Stimulated activated CD4-positive, alpha-beta T cell treated with anti-CD3 and anti-CD28 coated beads, Interleukin-4, amount 100 ng/mL, for 4 hours (primary cell): Measurements from ENCODE around the gene MICAL2.

Source experiments
- DNase-seq, 2 experiments: peaks; one replicate each; pipeline ENCODE4 v3.0.0-alpha.2; 2020

The MICAL2 gene

GRCh38 chr11:12238420-12238819, 128.0 kb downstream of the MICAL2 start:
- no peak for DNase-seq

GRCh38 chr11:12239396-12239795, 129.0 kb downstream of the MICAL2 start:
- DNase-seq: no peak

- no peak for DNase-seq
Observed at GRCh38 chr11:12239804-12240371, 129.5 kb downstream of the MICAL2 start.

- no peak for DNase-seq
Observed at GRCh38 chr11:12240677-12241076, 130.3 kb downstream of the MICAL2 start.

- DNase-seq: no peak
Observed at GRCh38 chr11:12241401-12241800, 131.0 kb downstream of the MICAL2 start.

- peak; percentile 21 to 54 for DNase-seq
Observed at GRCh38 chr11:12241971-12242672, 131.7 kb downstream of the MICAL2 start.

- no peak for DNase-seq
Observed at GRCh38 chr11:12242966-12243365, 132.6 kb downstream of the MICAL2 start.

- DNase-seq: no peak
Observed at GRCh38 chr11:12243486-12243885, 133.1 kb downstream of the MICAL2 start.

GRCh38 chr11:12243911-12244550, 133.6 kb downstream of the MICAL2 start:
- no peak for DNase-seq

- DNase-seq: no peak
Observed at GRCh38 chr11:12245091-12245490, 134.7 kb downstream of the MICAL2 start.

GRCh38 chr11:12245549-12246016, 135.2 kb downstream of the MICAL2 start:
- no peak for DNase-seq

- no peak for DNase-seq
Observed at GRCh38 chr11:12246147-12246546, 135.8 kb downstream of the MICAL2 start.

GRCh38 chr11:12246989-12247388, 136.6 kb downstream of the MICAL2 start:
- DNase-seq: no peak

- no peak for DNase-seq
Observed at GRCh38 chr11:12247543-12248254, 137.3 kb downstream of the MICAL2 start.

- DNase-seq: no peak
Observed at GRCh38 chr11:12248330-12248729, 137.9 kb downstream of the MICAL2 start.

GRCh38 chr11:12249590-12250260, 139.3 kb downstream of the MICAL2 start:
- DNase-seq: no peak

- DNase-seq: no peak
Observed at GRCh38 chr11:12251666-12252560, 141.5 kb downstream of the MICAL2 start.

GRCh38 chr11:12253843-12254281, 143.5 kb downstream of the MICAL2 start:
- no peak for DNase-seq

- no peak for DNase-seq
Observed at GRCh38 chr11:12258451-12258850, 148.1 kb downstream of the MICAL2 start.

GRCh38 chr11:12259956-12260355, 149.6 kb downstream of the MICAL2 start:
- no peak for DNase-seq

GRCh38 chr11:12260731-12261521, 150.5 kb downstream of the MICAL2 start:
- no peak for DNase-seq
